Cardiac fibroblast (primary cell): Measurements from ENCODE around the gene LRRN2.

ENCODE experiments used
- DNase-seq, 2 donors: peaks; one replicate each; pipeline versions ENCODE4 v3.0.0 to v3.0.0-alpha.2; 2010; ENCODE audit warnings: low read depth in 2 of 2
- H3K4me3 ChIP-seq, 2 donors: replicated peaks in 1 of 2; 1 replicate in 1 of 2; 2 replicates in 1 of 2; pipeline ENCODE4 v1.5.1; 2011; ENCODE audit warnings: low read depth in 2 of 2, low read length in 2 of 2, mild to moderate bottlenecking in 2 of 2, moderate library complexity in 1 of 2
- CTCF ChIP-seq: IDR thresholded peaks from one replicate; pipeline ENCODE4 v1.5.1; 2011; ENCODE audit warnings: low read depth, mild to moderate bottlenecking, low read length, inconsistent platforms

Gene LRRN2

DNA sequence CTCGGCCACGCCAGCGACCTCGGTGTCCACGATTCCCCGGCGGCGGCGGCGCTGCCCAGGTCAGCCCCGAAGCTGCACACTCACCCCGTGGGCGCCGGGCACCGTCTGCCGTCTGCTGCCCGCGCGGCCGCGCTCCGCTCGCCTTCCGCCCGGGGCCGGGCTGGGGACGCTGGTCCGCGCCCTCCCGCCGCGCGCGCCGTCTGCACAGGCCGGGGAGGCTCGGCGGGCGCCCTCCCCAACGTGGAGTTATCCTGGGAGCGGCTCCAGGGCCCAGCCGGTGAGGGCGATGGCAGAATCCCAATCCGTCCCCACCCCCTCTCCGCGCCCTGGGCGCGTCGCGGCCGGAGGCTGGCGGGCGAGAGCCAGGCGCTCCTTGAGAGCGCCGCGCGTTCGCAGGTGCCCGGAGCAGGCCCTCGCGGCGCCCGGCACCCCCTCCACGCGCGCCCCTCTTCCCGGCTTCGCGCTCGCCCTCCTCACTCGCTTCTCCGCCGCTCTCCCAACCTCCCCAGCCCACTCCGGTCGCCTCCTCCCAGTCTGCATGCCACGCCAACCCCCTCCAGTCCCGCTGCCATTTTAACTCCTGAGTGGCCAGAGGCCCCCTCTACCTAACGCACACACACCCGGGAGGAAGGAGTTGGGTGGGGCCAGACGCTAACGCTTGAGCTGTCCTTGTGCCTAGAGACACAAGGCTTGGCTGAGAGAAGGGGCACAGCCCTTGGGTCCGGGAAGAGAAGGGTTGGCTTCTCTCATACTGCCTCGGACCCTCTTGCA is at the start of gene LRRN2:
Gene LRRN2, minus strand, starts transcription at position 503 of the 771 bp plus-strand sequence. CDS start 65,746 bp downstream, outside the sequence.
- no peak within 1 kb of the TSS for H3K4me3 ChIP-seq
- DNase-seq = no peak
- no peak for TF ChIP-seq CTCF

- no peak for DNase-seq
- H3K4me3 ChIP-seq = no peak overlapping the region
- TF ChIP-seq CTCF = no peak
These were observed 49.5 kb upstream of the LRRN2 start for GRCh38 chr1:204735042-204735441.

- TF ChIP-seq CTCF = no peak
- H3K4me3 ChIP-seq = no peak overlapping the region
These were observed 48.5 kb upstream of the LRRN2 start for GRCh38 chr1:204733869-204734596.

DNA sequence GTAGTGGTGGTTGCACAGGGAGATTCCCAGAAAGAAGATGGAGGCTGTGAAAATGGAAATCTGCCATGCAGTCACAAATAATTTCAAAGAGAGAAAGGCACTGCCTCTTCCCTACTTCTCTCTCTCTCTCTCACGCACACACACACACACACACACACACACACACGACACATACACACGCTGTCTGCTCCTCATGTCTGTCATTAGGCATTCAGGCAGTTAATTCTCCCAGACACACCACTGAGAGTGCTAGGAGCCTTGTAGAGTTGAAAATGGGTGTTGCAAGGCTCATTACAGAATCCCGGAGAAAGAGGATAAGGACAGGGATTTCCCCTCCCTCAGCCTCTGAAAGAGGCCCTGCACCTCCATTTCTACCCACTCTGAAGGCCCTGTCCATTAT is 47.8 kb upstream of the LRRN2 start:
- no peak for TF ChIP-seq CTCF
- no peak for DNase-seq
- H3K4me3 ChIP-seq = no peak overlapping the region

More at GRCh38 chr1:204733869-204734596, 48.5 kb upstream of the LRRN2 start:
- DNase-seq = no peak

DNA sequence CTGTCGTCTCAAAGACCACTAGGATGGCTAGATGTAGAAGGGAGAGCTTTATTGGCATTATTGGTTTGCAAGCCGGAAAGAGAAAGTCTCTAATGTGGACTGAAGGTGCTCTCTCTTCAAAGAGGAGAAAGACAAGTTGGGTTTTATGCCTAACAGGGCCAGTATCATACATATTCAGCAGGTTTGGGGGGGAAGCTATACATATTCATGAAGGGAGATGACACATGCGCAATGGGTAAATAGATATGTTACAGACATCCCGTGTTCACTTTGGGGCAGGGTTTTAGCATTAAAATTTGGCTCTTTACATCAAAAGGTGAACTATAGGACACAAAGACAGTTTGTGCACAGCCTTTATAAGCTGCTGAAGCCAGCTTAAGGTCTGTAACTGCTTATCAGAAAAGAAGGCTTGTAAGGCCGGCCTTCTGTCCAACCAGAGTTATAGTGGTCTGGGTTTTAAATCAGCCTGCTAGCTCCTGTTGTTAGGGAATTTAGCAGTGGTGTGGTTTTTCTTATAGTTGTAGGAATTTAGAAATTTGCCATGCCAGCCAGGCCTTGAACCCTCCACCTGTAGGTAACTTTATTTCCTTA is 46.5 kb upstream of the LRRN2 start:
- no peak for TF ChIP-seq CTCF
- no peak for DNase-seq

DNA sequence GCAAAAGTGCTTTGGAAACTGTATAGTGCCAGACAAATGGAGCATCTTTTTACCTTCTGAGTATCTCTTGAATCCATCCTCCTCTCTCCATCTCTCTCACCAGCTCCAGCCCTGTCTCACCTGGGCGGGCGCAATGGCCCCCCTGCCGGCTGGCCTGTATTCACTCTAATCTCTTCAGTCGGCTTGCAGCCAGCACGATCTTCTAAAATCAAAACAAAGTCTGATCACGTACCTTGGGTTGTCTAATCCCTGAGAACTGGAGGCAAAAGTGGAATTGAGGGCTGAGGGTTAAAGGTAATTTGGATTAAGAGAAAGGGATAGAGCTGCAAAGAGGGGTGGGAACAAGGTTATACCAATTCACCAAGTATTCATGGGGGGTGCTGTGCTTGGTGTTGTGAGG is 46.0 kb upstream of the LRRN2 start:
- no peak for DNase-seq
- TF ChIP-seq CTCF = no peak
- no peak overlapping the region for H3K4me3 ChIP-seq

More for the DNA sequence above, 46.5 kb upstream of the LRRN2 start:
- no peak overlapping the region for H3K4me3 ChIP-seq
